ENCODE results near the gene NPAS1. TPM values are rescaled to one million over a fixed set of nuclear protein-coding genes. Genes with fewer than 3 reads are reported as not detected.

Gene NPAS1
- total and polyA plus RNA-seq, 2 experiments from 2014 or later = 5.6 to 9.8 TPM

GRCh38 chr19:47013041-47013517 is 6.6 kb upstream of the NPAS1 start:
- DNase-seq (ENCODE audit: low spot score) (peak; percentile 91), ATAC-seq (peak; percentile 98)
- peaks cover 11% of the 10 kb centered on the region for H3K9me3 Mint-ChIP-seq
- TF ChIP-seq CTCF (conservative IDR thresholded peaks at IDR 0.05; ENCODE audit: low read depth in 2 of 2) = peak; percentile 97 to 99
- TF ChIP-seq ETS1 (IDR thresholded peaks at IDR 0.05) = no peak
- TF ChIP-seq CREB1 (CRISPR knock-in tag; IDR thresholded peaks at IDR 0.05; ENCODE audit: low read depth) = peak; percentile 22; the same call in 1 of the 2 replicates
- Histone ChIP-seq H3K27me3 (ENCODE audit: insufficient read depth) (peaks cover 4% of the 10 kb centered on the region; the same call in 1 of the 2 replicates), H3K79me2 (replicated peaks; ENCODE audit: insufficient read depth) (no peaks in the 10 kb centered on the region), H3F3A (replicated peaks; ENCODE audit: low read depth) (peaks cover 4% of the 10 kb centered on the region), H3K4me2 (no peak overlapping the region), H3K36me3 (ENCODE audit: insufficient read depth) (no peaks in the 10 kb centered on the region), H3K4me1 (ENCODE audit: insufficient read depth) (no peaks in the 10 kb centered on the region), H3K4me3 (no peak overlapping the region), H2AFZ (peak overlapping the region; percentile 86), H3K27ac (ENCODE audit: low read depth) (no peak overlapping the region), H3K9me2 (ENCODE audit: insufficient read depth) (no peaks in the 10 kb centered on the region), H4K20me1 (replicated peaks; ENCODE audit: insufficient read depth) (no peaks in the 10 kb centered on the region)
- no peak overlapping the region; the same call in 2 of the 3 replicates for H3K4me3 Mint-ChIP-seq
- peaks cover 7% of the 10 kb centered on the region for H3K4me1 Mint-ChIP-seq
- H3K27me3 Mint-ChIP-seq (ENCODE audit: insufficient read depth, low read depth, poor library complexity) = peaks cover 12% of the 10 kb centered on the region
- peaks cover 4% of the 10 kb centered on the region; the same call in 2 of the 3 replicates for H3K36me3 Mint-ChIP-seq (ENCODE audit: low read depth)
- no peak overlapping the region for H3K27ac Mint-ChIP-seq

GRCh38 chr19:47018923-47019322 is 714 bp upstream of the NPAS1 start:
- H3K27me3 ChIP-seq (ENCODE audit: insufficient read depth) = peaks cover 62% of the 10 kb centered on the region
- no peak for ATAC-seq
- Mint-ChIP-seq H3K36me3 (ENCODE audit: low read depth) (no peaks in the 10 kb centered on the region), H3K4me3 (peak overlapping the region; percentile 62; the same call in 2 of the 3 replicates), H3K9me3 (no peaks in the 10 kb centered on the region; the same call in 2 of the 3 replicates), H3K4me1 (peaks cover 10% of the 10 kb centered on the region; the same call in 2 of the 3 replicates), H3K27ac (no peak overlapping the region), H3K27me3 (ENCODE audit: insufficient read depth, low read depth, poor library complexity) (peaks cover 52% of the 10 kb centered on the region)
- no peak overlapping the region for H3K27ac ChIP-seq (ENCODE audit: low read depth)
- no peaks in the 10 kb centered on the region for H3K79me2 ChIP-seq (replicated peaks; ENCODE audit: insufficient read depth)
- no peak for DNase-seq (ENCODE audit: low spot score)
- H3F3A ChIP-seq (replicated peaks; ENCODE audit: low read depth) = peaks cover 11% of the 10 kb centered on the region; the same call in 1 of the 2 replicates
- H3K4me3 ChIP-seq = peak overlapping the region; percentile 62
- peak overlapping the region; percentile 86 for H3K4me2 ChIP-seq
- H4K20me1 ChIP-seq (replicated peaks; ENCODE audit: insufficient read depth) = no peaks in the 10 kb centered on the region; the same call in 1 of the 2 replicates
- H3K4me1 ChIP-seq (ENCODE audit: insufficient read depth) = peaks cover 14% of the 10 kb centered on the region; the same call in 1 of the 2 replicates
- no peaks in the 10 kb centered on the region for H3K9me2 ChIP-seq (ENCODE audit: insufficient read depth)
- peak overlapping the region; percentile 98 for H2AFZ ChIP-seq
- H3K36me3 ChIP-seq (ENCODE audit: insufficient read depth) = no peaks in the 10 kb centered on the region
- TF ChIP-seq POLR2AphosphoS5 (IDR thresholded peaks at IDR 0.05; ENCODE audit: low read depth) (no peak), NANOG (IDR thresholded peaks at IDR 0.05; ENCODE audit: borderline replicate concordance) (no peak), EZH2 (IDR thresholded peaks at IDR 0.05; ENCODE audit: low read depth, unreplicated experiment) (no peak), STAT1 (IDR thresholded peaks at IDR 0.05; ENCODE audit: unreplicated experiment) (no peak), ZNF462 (CRISPR knock-in tag; IDR thresholded peaks at IDR 0.05) (no peak), CTCF (conservative IDR thresholded peaks at IDR 0.05; ENCODE audit: low read depth in 2 of 2) (no peak), ZNF114 (CRISPR knock-in tag; IDR thresholded peaks at IDR 0.05) (no peak)

Data from GM23338 (cell line).